ENCODE measurements around the gene SETD4. TPM values are rescaled to one million over a fixed set of nuclear protein-coding genes. Genes with fewer than 3 reads are reported as not detected.

Gene SETD4
- total RNA-seq, 2 donors from 2014 or later = 14.1 to 18.3 TPM

DNA sequence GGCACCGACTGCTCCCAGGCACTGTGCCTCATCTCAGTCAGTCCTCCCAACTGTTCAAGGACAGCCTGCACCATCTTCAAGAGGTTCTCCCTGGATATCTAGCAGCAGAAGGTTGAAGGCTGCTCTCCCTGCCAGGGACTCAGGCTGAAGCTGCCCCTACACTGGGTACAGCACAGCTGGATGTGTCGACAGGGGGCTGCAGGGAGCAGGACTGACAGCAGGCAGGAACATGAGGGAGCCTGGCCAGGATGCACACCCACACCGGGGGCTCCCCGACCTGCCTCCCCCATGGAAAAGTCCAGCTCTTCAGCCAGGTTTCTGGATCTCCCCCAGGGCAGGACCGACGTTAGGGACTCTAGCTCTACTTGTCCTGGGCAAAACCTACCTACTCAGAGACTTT lies 20.5 kb downstream of the SETD4 start:
- H3K36me3 ChIP-seq = peaks cover 42% of the 10 kb centered on the region
- TF ChIP-seq, protein P1, sequence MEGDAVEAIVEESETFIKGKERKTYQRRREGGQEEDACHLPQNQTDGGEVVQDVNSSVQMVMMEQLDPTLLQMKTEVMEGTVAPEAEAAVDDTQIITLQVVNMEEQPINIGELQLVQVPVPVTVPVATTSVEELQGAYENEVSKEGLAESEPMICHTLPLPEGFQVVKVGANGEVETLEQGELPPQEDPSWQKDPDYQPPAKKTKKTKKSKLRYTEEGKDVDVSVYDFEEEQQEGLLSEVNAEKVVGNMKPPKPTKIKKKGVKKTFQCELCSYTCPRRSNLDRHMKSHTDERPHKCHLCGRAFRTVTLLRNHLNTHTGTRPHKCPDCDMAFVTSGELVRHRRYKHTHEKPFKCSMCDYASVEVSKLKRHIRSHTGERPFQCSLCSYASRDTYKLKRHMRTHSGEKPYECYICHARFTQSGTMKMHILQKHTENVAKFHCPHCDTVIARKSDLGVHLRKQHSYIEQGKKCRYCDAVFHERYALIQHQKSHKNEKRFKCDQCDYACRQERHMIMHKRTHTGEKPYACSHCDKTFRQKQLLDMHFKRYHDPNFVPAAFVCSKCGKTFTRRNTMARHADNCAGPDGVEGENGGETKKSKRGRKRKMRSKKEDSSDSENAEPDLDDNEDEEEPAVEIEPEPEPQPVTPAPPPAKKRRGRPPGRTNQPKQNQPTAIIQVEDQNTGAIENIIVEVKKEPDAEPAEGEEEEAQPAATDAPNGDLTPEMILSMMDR (IDR thresholded peaks at IDR 0.05) = no peak
- peaks cover 0 to 12% of the 10 kb centered on the region in 2 donors for H3K4me1 ChIP-seq (ENCODE audit: control insufficient read depth in 1 of 2, low read depth in 2 of 2)
- peak overlapping the region; percentile 33 to 41 for H3K27ac ChIP-seq
- H3K9me3 ChIP-seq = no peaks in the 10 kb centered on the region
- no peaks in the 10 kb centered on the region for H3K27me3 ChIP-seq (replicated peaks; ENCODE audit: insufficient read depth)
- no peak overlapping the region for H3K4me3 ChIP-seq
- ATAC-seq (ENCODE audit: insufficient number of reproducible peaks, low FRiP score, low read depth) = no peak
- DNase-seq (ENCODE audit: low spot score) = no peak

DNA sequence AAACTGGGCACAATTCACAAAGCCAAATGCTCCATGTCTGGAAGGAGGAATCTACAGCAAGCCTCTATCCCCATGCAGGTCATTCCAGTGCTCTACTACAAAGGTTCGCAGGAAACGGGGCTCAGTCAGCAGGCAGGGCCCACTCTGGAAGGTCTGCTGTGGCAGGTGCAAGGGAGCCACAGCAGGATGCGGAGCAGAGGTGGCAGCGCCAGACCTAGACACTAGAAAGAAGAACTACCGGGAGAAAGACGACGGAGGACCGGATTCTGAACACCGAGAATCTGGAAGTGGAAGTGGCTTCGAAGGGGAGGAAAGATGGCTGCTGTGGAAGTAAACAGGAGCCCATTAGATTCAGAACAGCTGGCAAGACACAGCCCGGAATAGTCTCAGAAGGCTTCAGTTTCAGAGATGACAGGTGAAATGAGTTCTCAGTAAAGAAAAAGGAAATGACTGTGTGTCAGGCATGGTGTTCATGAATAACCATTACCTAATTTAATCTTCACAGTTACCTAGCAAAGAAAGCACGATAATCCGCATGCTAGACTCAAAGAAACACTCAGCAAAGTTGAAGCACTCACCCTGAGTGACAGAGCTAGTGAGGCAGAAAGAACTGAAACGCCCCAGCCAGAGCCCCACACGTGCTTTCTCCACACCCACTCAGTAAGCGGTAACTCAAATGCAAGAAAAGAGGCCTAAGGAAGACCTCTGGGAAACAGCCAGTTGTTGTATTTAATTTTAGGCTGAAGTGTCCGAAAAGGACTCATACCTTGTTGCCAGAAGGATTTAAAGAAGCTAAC lies 21.4 kb downstream of the SETD4 start:
- H3K27ac ChIP-seq = no peak overlapping the region
- no peak for ATAC-seq (ENCODE audit: insufficient number of reproducible peaks, low FRiP score, low read depth)
- TF ChIP-seq, protein P1 (IDR thresholded peaks at IDR 0.05) = no peak
- no peaks in the 10 kb centered on the region for H3K27me3 ChIP-seq (replicated peaks; ENCODE audit: insufficient read depth)
- peaks cover 0 to 12% of the 10 kb centered on the region in 2 donors for H3K4me1 ChIP-seq (ENCODE audit: control insufficient read depth in 1 of 2, low read depth in 2 of 2)
- no peaks in the 10 kb centered on the region for H3K9me3 ChIP-seq
- no peak overlapping the region for H3K4me3 ChIP-seq
- H3K36me3 ChIP-seq = peaks cover 32% of the 10 kb centered on the region
- DNase-seq (ENCODE audit: low spot score) = no peak

DNA sequence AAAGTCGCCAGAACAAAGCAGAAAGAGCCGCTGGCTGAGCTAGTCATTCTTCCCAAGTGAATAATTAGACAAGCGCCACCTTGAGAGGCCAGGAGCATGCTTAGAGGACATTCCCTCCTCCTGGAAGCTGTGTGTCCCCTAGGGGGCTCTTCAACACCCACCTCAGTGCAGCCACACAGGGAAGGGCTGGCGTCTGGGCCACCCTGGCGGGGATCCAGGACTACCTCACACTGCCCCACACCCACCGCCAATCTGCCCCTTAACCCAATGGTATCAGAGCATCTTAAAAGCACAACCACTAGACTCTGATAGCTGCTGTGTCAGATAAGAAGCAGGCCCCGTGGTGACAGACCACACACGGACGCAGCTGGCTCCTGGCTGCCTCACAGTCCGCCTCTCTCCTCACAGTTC lies 24.9 kb downstream of the SETD4 start:
- TF ChIP-seq, protein P1 (IDR thresholded peaks at IDR 0.05) = no peak
- H3K4me1 ChIP-seq (ENCODE audit: control insufficient read depth in 1 of 2, low read depth in 2 of 2) = peaks cover 0 to 8% of the 10 kb centered on the region in 2 donors
- H3K4me3 ChIP-seq = no peak overlapping the region
- DNase-seq (ENCODE audit: low spot score) (no peak), ATAC-seq (ENCODE audit: insufficient number of reproducible peaks, low FRiP score, low read depth) (no peak)
- H3K9me3 ChIP-seq = no peaks in the 10 kb centered on the region
- H3K36me3 ChIP-seq = peaks cover 23% of the 10 kb centered on the region
- H3K27ac ChIP-seq = no peak overlapping the region
- H3K27me3 ChIP-seq (replicated peaks; ENCODE audit: insufficient read depth) = no peaks in the 10 kb centered on the region

DNA sequence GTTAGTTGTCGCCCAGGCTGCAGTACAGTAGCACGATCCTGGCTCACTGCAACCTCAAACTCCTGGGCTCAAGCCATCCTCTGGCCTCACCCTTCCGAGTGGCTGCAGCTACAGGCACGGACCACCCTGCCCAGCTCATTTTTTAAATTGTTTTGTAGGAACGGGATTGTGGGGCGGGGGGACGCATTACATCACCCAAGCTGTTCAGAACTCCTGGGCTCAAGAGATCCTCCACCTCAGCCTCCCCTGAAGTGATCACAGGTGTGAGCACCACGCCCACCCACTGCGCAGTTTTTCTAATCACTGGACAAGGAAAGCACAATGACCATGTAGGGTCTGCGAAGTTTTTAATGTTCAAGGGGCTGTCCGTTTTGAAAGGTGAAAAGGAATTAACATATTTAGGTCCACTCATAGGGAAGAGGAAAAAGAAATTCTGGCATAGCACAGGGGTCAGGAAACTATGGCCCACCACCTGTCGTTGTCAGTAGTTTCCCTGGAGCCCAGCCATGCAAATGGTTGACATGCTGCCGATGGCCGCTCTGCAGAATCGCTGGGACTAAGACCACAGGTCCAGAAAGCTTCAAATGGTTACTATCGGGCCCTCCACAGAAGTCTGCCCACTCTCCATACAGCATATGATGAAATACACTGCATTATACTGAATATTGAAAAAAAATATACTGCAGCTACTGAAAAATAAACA lies 26.0 kb downstream of the SETD4 start:
- TF ChIP-seq, protein P1 (IDR thresholded peaks at IDR 0.05) = no peak
- DNase-seq (ENCODE audit: low spot score) = no peak
- peaks cover 23% of the 10 kb centered on the region for H3K36me3 ChIP-seq

DNA sequence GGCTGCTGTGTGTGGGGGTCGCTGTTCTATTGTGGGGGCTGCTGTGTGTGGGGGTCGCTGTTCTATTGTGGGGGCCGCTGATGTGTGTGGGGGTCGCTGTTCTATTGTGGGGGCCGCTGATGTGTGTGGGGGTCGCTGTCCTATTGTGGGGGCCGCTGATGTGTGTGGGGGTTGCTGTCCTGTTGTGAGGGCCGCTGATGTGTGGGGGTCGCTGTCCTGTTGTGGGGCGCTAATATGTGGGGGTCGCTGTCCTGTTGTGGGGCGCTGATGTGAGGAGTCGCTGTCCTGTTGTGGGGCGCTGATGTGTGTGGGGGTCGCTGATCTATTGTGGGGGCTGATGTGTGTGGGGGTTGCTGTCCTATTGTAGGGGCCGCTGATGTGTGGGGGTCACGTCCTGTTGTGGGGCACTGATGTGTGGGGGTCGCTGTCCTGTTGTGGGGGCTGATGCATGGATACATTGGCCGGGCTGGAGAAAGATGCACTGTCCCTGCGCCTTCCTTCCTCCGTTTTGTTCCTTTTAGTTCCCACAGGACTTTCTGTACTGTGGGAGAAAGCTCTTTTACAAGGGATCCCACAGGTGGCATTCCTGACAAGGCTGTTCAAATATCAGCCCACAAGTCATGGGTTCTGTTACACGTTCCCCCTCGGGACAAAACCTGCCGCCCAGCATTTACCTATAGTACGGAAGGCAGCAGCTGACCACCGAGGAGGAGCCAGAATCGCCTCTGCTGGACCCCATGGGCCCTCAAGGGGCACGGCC lies 27.5 kb downstream of the SETD4 start:
- peaks cover 14% of the 10 kb centered on the region for H3K36me3 ChIP-seq
- no peaks in the 10 kb centered on the region for H3K4me1 ChIP-seq (ENCODE audit: control insufficient read depth in 1 of 2, low read depth in 2 of 2)
- TF ChIP-seq, protein P1 (IDR thresholded peaks at IDR 0.05) = no peak
- DNase-seq (ENCODE audit: low spot score) (no peak), ATAC-seq (ENCODE audit: insufficient number of reproducible peaks, low FRiP score, low read depth) (no peak)
- H3K4me3 ChIP-seq = no peak overlapping the region
- H3K9me3 ChIP-seq = no peaks in the 10 kb centered on the region
- H3K27ac ChIP-seq = no peak overlapping the region
- no peaks in the 10 kb centered on the region for H3K27me3 ChIP-seq (replicated peaks; ENCODE audit: insufficient read depth)

More for the DNA sequence above, 26.0 kb downstream of the SETD4 start:
- no peaks in the 10 kb centered on the region for H3K4me1 ChIP-seq (ENCODE audit: control insufficient read depth in 1 of 2, low read depth in 2 of 2)
- no peaks in the 10 kb centered on the region for H3K9me3 ChIP-seq
- H3K27me3 ChIP-seq (replicated peaks; ENCODE audit: insufficient read depth) = no peaks in the 10 kb centered on the region
- no peak overlapping the region for H3K27ac ChIP-seq
- H3K4me3 ChIP-seq = no peak overlapping the region
- ATAC-seq (ENCODE audit: insufficient number of reproducible peaks, low FRiP score, low read depth) = no peak
